Activated CD8-positive, alpha-beta T cell treated with anti-CD3 and anti-CD28 coated beads, Interleukin-2, amount 10 ng/mL, durations not matched to agents 7 days and 5 days (primary cell): ENCODE data around the gene HES2. TPM values are rescaled to one million over a fixed set of nuclear protein-coding genes. Genes with fewer than 3 reads are reported as not detected.

Experiments used
- ATAC-seq: fragments of 150-1000 bp; cut with Tn5 transposase; one replicate; pipeline ENCODE4 v1.10.0; 2021; ENCODE audit warnings: moderate library complexity
- CTCF ChIA-PET: fragments of 350-600 bp; sonication (Branson Sonifier 250); formaldehyde crosslinking; loops from one replicate; lab custom pipeline; 2021; ENCODE audit warnings: antibody characterized with exemption; lab: Charles Lee
- POLR2A ChIA-PET: fragments of 350-600 bp; sonication (Branson Sonifier 250); formaldehyde crosslinking; loops from one replicate; lab custom pipeline; 2021; ENCODE audit warnings: antibody characterized with exemption; lab: Charles Lee
- DNase-seq: peaks from one replicate; pipeline ENCODE4 v3.0.0-alpha.2; 2020
- H3K27ac Mint-ChIP-seq: one replicate; pipeline ENCODE4 v1.8.0; 2021; ENCODE audit warnings: mild to moderate bottlenecking, mixed read lengths
- H3K27me3 Mint-ChIP-seq: one replicate; pipeline ENCODE4 v1.8.0; 2021; ENCODE audit warnings: low read depth, mixed read lengths
- H3K36me3 Mint-ChIP-seq: one replicate; pipeline ENCODE4 v1.8.0; 2021; ENCODE audit warnings: low read depth, mixed read lengths
- H3K4me1 Mint-ChIP-seq: one replicate; pipeline ENCODE4 v1.8.0; 2021; ENCODE audit warnings: low read depth, mixed read lengths
- H3K4me3 Mint-ChIP-seq: one replicate; pipeline ENCODE4 v1.8.0; 2021; ENCODE audit warnings: mild to moderate bottlenecking, mixed read lengths
- H3K9me3 Mint-ChIP-seq: one replicate; pipeline ENCODE4 v1.8.0; 2022; ENCODE audit warnings: mixed read lengths; ENCODE audit not compliant: insufficient read depth
- total RNA-seq, 2 experiments: library from RNA; stranded (reverse); gene quantifications; one replicate each; pipeline ENCODE4 v1.2.3, GENCODE V29; 2021

Gene HES2
- under 1 TPM; 0.05 to 0.45 TPM for total RNA-seq

DNA sequence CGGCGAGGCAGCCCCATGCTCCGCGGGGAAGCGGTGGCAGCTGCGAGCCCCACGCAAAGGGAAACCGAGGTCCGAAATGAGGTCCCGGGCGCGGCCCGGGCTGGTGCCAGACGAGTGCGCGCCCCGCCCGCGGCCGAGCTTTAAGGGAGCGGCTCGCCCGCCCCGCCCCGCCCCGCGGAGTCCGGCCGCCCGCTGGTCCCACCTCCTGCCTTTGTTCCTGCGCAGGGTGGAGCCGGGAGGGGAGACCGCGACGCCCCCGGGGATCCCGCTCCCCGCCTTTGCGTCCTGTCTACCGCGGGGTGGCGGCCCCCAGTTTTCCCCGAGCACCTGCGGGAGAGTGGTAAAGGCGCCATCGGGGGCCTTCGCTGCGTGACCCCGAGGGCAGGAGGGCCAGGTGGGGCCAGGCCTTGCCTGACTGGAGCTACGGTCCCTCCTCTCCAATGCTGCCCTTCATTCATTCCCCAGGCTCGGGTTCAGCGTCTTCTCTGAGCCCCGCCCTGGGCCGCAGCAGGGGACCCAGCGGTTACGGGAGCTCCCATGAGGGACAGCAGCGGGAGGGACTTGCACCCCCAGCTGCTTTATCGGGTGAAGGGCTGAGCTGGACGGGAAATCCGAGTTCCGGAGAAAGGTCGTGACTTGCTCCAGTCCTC lies at the start of gene HES2:
TSS of gene HES2 (minus strand) at position 116 of the 650 bp plus-strand sequence. CDS start at position 17, 99 bp downstream.
- Mint-ChIP-seq H3K36me3 (no peaks in the 10 kb centered on the region), H3K27me3 (peaks cover 68% of the 10 kb centered on the region), H3K4me3 (no peak within 1 kb of the TSS), H3K4me1 (peaks cover 21% of the 10 kb centered on the region), H3K27ac (no peak within 1 kb of the TSS), H3K9me3 (no peaks in the 10 kb centered on the region)
- ChIA-PET CTCF (interaction anchor here (0.9 to 5.6 kb wide), 5 partner anchors 15 to 174 kb away, joined by 3 to 103 read pairs (median 3); no protein-coding TSS in a partner anchor), POLR2A (interaction anchor here (0.6 kb wide), 1 partner anchor 163 kb away, joined by 3 read pairs; no protein-coding TSS in a partner anchor)
- DNase-seq (peak; percentile 28), ATAC-seq (peak; percentile 47)

GRCh38 chr1:6468729-6469461 lies 49.2 kb upstream of the HES2 start:
- no peak for ATAC-seq
- H3K36me3 Mint-ChIP-seq: peaks cover 8% of the 10 kb centered on the region
- H3K4me1 Mint-ChIP-seq: peaks cover 17% of the 10 kb centered on the region

DNA sequence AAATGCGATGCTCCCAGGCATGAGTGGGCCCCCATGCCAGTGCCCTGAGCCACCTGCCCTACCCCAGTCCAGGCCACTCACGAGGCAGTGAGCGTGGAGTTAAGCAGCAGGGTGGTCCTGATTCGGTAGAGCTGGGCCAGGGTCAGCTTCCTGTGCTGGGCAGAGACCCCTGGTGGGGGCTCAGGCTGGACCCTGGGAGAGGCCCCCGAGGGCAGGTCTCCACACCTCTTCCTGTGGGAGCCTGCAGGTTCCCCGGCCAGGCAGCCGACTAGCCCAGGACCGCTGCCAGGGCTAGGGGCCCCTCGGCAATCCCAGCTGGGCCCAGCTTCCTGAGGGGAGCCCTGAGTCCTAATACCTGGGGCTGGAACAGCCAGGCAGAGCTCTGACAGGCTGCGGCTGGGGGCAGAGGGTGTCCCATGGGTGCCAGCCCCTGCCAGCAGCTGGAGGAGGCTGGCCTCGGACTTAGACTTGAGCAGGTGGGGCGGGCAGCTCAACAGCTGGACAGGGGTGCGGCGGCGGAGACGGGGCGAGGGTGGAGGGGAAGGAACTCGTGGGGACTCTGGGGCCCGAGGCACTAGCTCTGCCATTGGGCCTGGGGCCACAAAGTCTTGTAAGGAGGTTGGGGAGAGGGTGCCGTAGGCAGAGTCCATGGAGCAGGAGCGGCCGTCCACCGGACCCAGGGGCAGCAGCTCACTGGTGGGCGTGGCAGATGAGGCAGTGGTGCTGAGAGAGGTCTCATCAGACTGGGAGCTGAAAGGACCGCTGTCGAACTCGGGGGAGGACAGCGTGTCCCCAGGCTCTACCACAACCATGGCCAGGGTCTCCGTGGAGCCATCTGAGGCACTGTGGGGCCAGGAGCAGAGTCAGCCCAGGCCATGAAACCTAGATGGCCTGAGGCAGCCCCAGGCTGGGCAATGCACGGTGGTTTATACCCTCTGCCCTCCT lies 48.3 kb upstream of the HES2 start:
- Mint-ChIP-seq H3K4me1 (peaks cover 21% of the 10 kb centered on the region), H3K27ac (no peak overlapping the region), H3K36me3 (peaks cover 12% of the 10 kb centered on the region), H3K4me3 (no peak overlapping the region), H3K9me3 (no peaks in the 10 kb centered on the region), H3K27me3 (no peaks in the 10 kb centered on the region)
- POLR2A ChIA-PET: interaction anchor here (0.8 to 1.5 kb wide), 3 partner anchors 23 to 141 kb away, joined by 3 to 4 read pairs (median 3); partner anchors contain the start of genes NOL9 and PLEKHG5
- DNase-seq (no peak), ATAC-seq (no peak)
- CTCF ChIA-PET: interaction anchor here (1.2 to 1.3 kb wide), 4 partner anchors 13 to 22 kb away, joined by 3 to 6 read pairs (median 3); partner anchors contain the start of gene PLEKHG5

More at GRCh38 chr1:6468729-6469461, 49.2 kb upstream of the HES2 start:
- Mint-ChIP-seq H3K27me3 (no peaks in the 10 kb centered on the region), H3K27ac (no peak overlapping the region), H3K9me3 (no peaks in the 10 kb centered on the region), H3K4me3 (no peak overlapping the region)
- CTCF ChIA-PET: interaction anchor here (1.2 to 1.3 kb wide), 2 partner anchors 14 to 22 kb away, joined by 3 to 6 read pairs; partner anchors contain the start of gene PLEKHG5
- POLR2A ChIA-PET: interaction anchor here (1.5 kb wide), 1 partner anchor 22 kb away, joined by 4 read pairs; the partner anchor contains the start of gene PLEKHG5
- DNase-seq: no peak

GRCh38 chr1:6467224-6467623 lies 47.5 kb upstream of the HES2 start:
- Mint-ChIP-seq H3K4me1 (peaks cover 27% of the 10 kb centered on the region), H3K9me3 (no peaks in the 10 kb centered on the region), H3K4me3 (no peak overlapping the region), H3K36me3 (peaks cover 20% of the 10 kb centered on the region), H3K27ac (no peak overlapping the region), H3K27me3 (no peaks in the 10 kb centered on the region)
- DNase-seq (no peak), ATAC-seq (no peak)
- CTCF ChIA-PET: interaction anchor here (1.2 to 1.5 kb wide), 7 partner anchors 9 to 62 kb away, joined by 3 to 7 read pairs (median 3); no protein-coding TSS in a partner anchor
- POLR2A ChIA-PET: interaction anchor here (0.8 to 1.5 kb wide), 3 partner anchors 24 to 141 kb away, joined by 3 to 4 read pairs (median 3); partner anchors contain the start of genes NOL9 and PLEKHG5

DNA sequence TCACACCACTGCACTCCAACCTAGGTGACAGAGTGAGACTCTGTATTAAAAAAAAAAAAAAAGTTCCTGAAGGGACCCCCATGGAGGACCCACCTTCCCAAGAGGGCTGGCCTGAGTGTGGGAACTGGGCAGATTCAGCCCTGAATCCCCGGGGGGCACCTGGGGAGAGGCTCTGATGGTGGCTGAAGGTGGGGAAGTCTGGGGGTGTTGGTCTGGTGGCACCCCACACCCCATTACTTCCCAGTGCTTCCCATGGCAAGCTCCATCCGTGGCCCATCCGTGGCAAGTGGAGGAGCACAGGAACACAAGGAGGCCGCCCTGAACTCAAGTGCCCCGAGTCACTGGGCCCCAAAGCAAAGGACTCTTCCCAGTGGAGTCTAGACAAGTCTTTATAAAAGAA lies 47.0 kb upstream of the HES2 start:
- Mint-ChIP-seq H3K4me3 (peak overlapping the region; percentile 86), H3K4me1 (peaks cover 32% of the 10 kb centered on the region), H3K27me3 (no peaks in the 10 kb centered on the region), H3K27ac (no peak overlapping the region), H3K9me3 (no peaks in the 10 kb centered on the region), H3K36me3 (peaks cover 25% of the 10 kb centered on the region)
- no peak for ATAC-seq
- POLR2A ChIA-PET: interaction anchor here (0.6 to 1.5 kb wide), 2 partner anchors 26 to 110 kb away, joined by 3 to 5 read pairs; no protein-coding TSS in a partner anchor
- no peak for DNase-seq
- CTCF ChIA-PET: interaction anchor here (1.2 to 1.5 kb wide), 6 partner anchors 9 to 62 kb away, joined by 3 to 7 read pairs (median 3); no protein-coding TSS in a partner anchor

GRCh38 chr1:6466023-6466422 lies 46.3 kb upstream of the HES2 start, which contains the start of gene TNFRSF25:
TSS of gene TNFRSF25 (minus strand) at chr1:6466173. CDS start at chr1:6466107, 66 bp downstream.
- DNase-seq: peak; percentile 56

GRCh38 chr1:6465461-6466005 lies 45.8 kb upstream of the HES2 start:
- Mint-ChIP-seq H3K27ac (peak overlapping the region; percentile 84), H3K27me3 (no peaks in the 10 kb centered on the region), H3K36me3 (peaks cover 36% of the 10 kb centered on the region), H3K4me1 (peaks cover 44% of the 10 kb centered on the region), H3K9me3 (no peaks in the 10 kb centered on the region), H3K4me3 (peak overlapping the region; percentile 86)
- ChIA-PET POLR2A (interaction anchor here (1.3 to 1.5 kb wide), 2 partner anchors 26 to 28 kb away, joined by 5 to 6 read pairs; partner anchors contain the start of gene PLEKHG5), CTCF (interaction anchor here (0.6 to 2.2 kb wide), 3 partner anchors 25 to 28 kb away, joined by 3 to 8 read pairs (median 6); partner anchors contain the start of gene PLEKHG5)
- ATAC-seq (peak; percentile 61), DNase-seq (peak; percentile 55)

More at GRCh38 chr1:6466023-6466422, 46.3 kb upstream of the HES2 start, which contains the start of gene TNFRSF25:
- peak within 1 kb of the TSS; percentile 84 for H3K27ac Mint-ChIP-seq
- POLR2A ChIA-PET: interaction anchor here (1.5 kb wide), 1 partner anchor 27 kb away, joined by 5 read pairs; no protein-coding TSS in a partner anchor
- peaks cover 31% of the 10 kb centered on the region for H3K36me3 Mint-ChIP-seq
- no peaks in the 10 kb centered on the region for H3K27me3 Mint-ChIP-seq
- peak; percentile 84 for ATAC-seq
- CTCF ChIA-PET: interaction anchor here (0.6 to 1.5 kb wide), 5 partner anchors 10 to 61 kb away, joined by 3 to 7 read pairs (median 3); no protein-coding TSS in a partner anchor
- peak within 1 kb of the TSS; percentile 86 for H3K4me3 Mint-ChIP-seq
- peaks cover 39% of the 10 kb centered on the region for H3K4me1 Mint-ChIP-seq
- H3K9me3 Mint-ChIP-seq: no peaks in the 10 kb centered on the region

GRCh38 chr1:6464915-6465314 lies 45.2 kb upstream of the HES2 start:
- H3K36me3 Mint-ChIP-seq: peaks cover 38% of the 10 kb centered on the region
- H3K27ac Mint-ChIP-seq: peak overlapping the region; percentile 84
- no peaks in the 10 kb centered on the region for H3K9me3 Mint-ChIP-seq
- CTCF ChIA-PET: interaction anchor here (1.1 to 2.2 kb wide), 2 partner anchors 26 to 219 kb away, joined by 3 to 8 read pairs; partner anchors contain the start of gene PLEKHG5
- ATAC-seq (no peak), DNase-seq (no peak)
- POLR2A ChIA-PET: interaction anchor here (1.3 kb wide), 1 partner anchor 26 kb away, joined by 6 read pairs; the partner anchor contains the start of gene PLEKHG5
- H3K4me1 Mint-ChIP-seq: peaks cover 51% of the 10 kb centered on the region
- H3K4me3 Mint-ChIP-seq: peak overlapping the region; percentile 86
- no peaks in the 10 kb centered on the region for H3K27me3 Mint-ChIP-seq

DNA sequence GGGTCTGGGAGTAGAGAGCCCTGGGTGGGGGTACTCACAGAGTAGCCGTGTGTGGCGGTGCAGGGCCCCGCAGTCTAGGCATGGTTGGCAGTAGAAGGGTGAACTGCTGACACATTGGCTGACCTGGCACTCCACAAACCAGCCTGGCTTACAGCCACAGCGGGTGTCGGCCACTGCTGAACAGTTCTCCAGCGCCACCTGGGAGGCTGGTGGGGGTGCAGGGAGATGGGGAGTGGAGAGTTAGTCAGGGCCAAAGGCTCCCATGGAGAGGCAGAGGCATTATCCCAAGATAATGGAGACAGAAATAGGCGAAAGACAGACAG lies 44.8 kb upstream of the HES2 start:
- peak overlapping the region; percentile 53 for H3K27ac Mint-ChIP-seq
- peaks cover under 1% of the 10 kb centered on the region for H3K27me3 Mint-ChIP-seq
- peaks cover 55% of the 10 kb centered on the region for H3K4me1 Mint-ChIP-seq
- peaks cover 38% of the 10 kb centered on the region for H3K36me3 Mint-ChIP-seq
- no peaks in the 10 kb centered on the region for H3K9me3 Mint-ChIP-seq
- ChIA-PET POLR2A (interaction anchor here (1.3 kb wide), 1 partner anchor 27 kb away, joined by 6 read pairs; the partner anchor contains the start of gene PLEKHG5), CTCF (interaction anchor here (1.1 to 2.4 kb wide), 3 partner anchors 10 to 218 kb away, joined by 3 to 8 read pairs (median 8); partner anchors contain the start of gene PLEKHG5)
- DNase-seq (peak; percentile 42), ATAC-seq (no peak)
- peak overlapping the region; percentile 86 for H3K4me3 Mint-ChIP-seq

DNA sequence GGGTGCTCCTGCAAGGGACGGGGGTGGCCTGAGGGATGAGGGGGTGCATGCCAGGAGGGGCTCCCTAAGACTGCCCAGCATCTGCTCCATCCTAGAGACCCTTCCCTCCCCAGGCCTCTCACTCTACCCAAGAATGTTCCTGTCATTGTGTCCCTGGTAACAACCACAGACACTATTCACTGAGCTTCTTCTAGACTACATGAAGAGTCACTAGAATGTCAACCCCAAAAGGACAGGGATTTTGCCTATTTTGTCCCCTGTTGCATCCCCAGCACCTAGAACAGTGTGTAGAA lies 43.3 kb upstream of the HES2 start:
- CTCF ChIA-PET: interaction anchor here (1.3 to 2.4 kb wide), 4 partner anchors 8 to 28 kb away, joined by 3 to 8 read pairs (median 6); partner anchors contain the start of gene PLEKHG5
- no peak overlapping the region for H3K4me3 Mint-ChIP-seq
- no peaks in the 10 kb centered on the region for H3K9me3 Mint-ChIP-seq
- H3K4me1 Mint-ChIP-seq: peaks cover 57% of the 10 kb centered on the region
- DNase-seq (no peak), ATAC-seq (no peak)
- no peak overlapping the region for H3K27ac Mint-ChIP-seq
- H3K27me3 Mint-ChIP-seq: peaks cover 2% of the 10 kb centered on the region
- peaks cover 38% of the 10 kb centered on the region for H3K36me3 Mint-ChIP-seq
- POLR2A ChIA-PET: no interaction called here
